LHCN-M2 (cell line): ENCODE measurements around the gene MYOM1. TPM values are rescaled to one million over a fixed set of nuclear protein-coding genes. Genes with fewer than 3 reads are reported as not detected.
A peak's percentile ranks its signal among the peaks of the same experiment; 100 is the strongest.
"Not testable (repeated sequence)": the region's sequence is repeated elsewhere in the genome, so short reads cannot be mapped to it uniquely, and the experiment has no call there.

Experiments
- DNase-seq: peaks from one replicate; pipeline ENCODE4 v3.0.0-alpha.2; 2012; ENCODE audit warnings: low read depth
- total RNA-seq: library from RNA; depleted of rRNA; stranded (reverse); fragments of >200 nt; gene quantifications from 2 replicates; pipeline ENCODE4 v1.2.3, GENCODE V29; 2014

The MYOM1 gene
- total RNA-seq, 1 experiment from 2014 or later, result 0.06 TPM

DNA sequence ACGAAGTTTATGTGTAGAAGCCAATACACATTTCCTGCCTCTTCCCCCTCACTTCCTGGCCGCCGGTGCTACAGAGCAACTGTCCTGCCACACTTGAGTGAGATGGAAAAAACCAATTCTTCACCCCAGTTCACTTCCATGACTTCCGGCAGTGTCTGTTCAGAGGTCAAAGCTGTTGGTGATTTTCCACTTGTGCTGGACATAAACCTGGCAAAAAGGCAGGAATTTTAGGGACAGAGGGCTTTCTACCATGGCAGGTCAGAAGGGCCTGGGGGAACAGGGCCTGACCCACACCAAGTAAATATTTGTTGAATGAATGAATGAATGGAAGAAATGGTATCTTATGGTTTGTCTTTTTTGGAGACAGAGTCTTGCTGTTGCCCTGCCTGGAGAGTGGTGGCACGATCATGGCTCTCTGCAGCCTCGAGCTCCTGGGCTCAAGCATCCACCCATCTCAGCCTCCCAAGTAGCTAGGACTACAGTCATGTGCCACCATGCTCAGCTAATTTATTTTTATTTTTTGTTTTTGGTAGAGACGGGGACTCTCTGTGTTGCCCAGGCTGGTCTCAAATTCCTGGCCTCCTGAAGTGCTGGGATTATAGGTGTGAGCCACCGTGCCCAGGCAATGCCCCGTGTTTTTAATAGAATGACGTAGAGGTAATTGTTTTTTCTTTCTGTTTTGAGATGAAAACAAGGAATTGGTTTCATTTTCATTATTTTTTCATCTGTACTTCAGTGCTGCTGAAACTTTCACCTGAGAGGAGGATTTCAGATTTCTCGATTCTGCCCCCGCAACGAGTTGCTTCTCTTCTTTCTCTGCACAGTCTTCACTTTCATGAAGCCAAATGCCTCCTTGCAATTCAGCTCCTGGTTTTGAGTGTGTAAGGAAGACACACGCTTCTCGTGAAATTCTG, 158.8 kb downstream of the MYOM1 start:
- no peak for DNase-seq

DNA sequence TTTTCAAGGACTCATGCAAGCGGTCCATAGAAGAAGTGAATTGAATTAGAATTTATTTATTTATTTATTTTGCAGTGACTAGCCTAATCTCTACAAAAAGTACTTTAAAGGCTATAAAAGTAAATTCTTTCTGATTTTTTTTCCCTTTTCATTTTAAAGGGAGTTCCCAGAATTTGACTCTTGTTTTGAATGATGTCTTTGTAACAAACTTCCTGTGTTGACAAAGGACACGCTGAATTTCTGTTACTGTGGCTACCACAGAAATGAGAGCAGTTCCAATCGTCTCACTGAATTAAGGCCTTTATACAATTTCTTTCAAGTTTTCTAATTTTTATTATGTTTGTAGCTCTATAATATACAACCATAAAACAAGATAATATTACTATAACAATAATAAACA, 160.5 kb downstream of the MYOM1 start:
- DNase-seq, result no peak

- no peak for DNase-seq
Measured at GRCh38 chr18:3058328-3059191, 161.2 kb downstream of the MYOM1 start.

- no peak for DNase-seq
Measured at GRCh38 chr18:3057526-3057925, 162.2 kb downstream of the MYOM1 start.

DNA sequence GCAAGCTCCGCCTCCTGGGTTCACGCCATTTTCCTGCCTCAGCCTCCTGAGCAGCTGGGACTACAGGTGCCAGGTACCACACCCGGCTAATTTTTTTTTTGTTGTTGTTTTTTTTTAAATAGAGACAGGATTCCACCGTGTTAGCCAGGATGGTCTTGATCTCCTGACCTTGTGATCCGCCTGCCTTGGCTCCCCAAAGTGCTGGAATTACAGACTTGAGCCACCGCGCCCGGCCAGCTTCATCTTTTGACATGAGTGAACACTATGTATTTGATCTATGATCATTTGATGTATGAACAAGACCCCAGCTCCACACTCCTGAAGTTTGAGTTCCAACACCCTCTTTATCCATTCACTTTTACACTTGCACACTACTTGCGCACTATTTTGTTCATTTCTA, 163.5 kb downstream of the MYOM1 start:
- no peak for DNase-seq

DNA sequence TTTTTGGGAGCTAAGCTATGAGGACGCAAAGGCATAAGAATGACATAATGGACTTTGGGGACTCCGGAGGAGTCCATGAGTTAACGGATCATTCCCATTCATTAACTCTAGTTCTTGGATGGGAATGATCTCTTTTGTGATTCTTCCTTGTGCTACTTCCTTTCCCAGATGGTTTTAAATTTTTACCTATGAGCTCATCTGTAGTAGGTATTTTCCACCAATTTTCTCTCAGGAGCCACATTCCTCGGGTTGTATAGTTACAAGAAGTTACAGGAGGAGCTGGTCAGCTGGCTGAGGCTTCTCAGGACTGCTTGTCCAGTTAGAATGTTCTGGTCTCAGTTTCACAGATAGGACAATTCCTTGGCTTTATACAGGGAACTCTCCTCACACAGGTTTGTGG, 164.0 kb downstream of the MYOM1 start:
- DNase-seq, result no peak

GRCh38 chr18:3055186-3055728, 164.5 kb downstream of the MYOM1 start:
- peak; percentile 26 for DNase-seq

- no peak for DNase-seq
Measured at GRCh38 chr18:3054780-3055179, 165.0 kb downstream of the MYOM1 start.

DNA sequence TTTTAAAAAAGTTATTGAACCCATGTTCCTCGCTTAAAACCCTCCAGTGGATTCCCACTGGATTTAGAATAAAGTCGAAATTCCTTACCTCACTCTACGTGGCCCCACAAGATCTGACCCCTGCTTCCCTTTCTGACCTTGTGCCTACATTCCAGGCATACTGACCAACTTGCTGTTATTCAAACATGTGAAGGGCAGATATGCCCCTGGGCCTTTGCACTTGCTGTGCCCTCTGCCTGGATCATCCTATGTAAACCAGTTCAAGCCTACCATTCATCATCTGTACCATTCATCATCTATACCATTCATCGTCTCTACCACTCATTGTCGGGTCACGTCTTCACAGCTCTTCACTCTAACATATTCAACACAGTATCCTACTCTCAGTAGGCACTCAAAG, 165.6 kb downstream of the MYOM1 start:
- no peak for DNase-seq

DNA sequence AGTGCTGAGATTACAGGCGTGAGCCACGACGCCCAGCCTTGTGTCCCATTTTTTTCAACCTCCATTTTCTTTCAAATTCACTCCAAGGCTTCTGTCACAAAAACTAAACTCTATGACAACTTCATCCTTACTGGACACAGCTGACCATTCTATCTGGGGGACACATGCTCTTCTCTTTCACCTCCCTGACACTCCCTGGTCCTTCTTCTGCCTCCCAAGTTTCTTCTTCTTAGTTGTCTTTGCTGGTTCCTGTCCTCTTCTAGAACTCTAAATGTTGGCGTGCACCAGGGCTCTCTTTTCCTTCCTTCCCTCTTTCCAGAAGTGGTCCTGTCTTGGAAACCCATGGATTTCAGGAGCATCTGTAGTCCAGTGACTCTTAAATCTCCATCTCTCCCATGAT, 166.7 kb downstream of the MYOM1 start:
- no peak for DNase-seq

GRCh38 chr18:3052411-3052758, 167.4 kb downstream of the MYOM1 start:
- DNase-seq, result no peak

DNA sequence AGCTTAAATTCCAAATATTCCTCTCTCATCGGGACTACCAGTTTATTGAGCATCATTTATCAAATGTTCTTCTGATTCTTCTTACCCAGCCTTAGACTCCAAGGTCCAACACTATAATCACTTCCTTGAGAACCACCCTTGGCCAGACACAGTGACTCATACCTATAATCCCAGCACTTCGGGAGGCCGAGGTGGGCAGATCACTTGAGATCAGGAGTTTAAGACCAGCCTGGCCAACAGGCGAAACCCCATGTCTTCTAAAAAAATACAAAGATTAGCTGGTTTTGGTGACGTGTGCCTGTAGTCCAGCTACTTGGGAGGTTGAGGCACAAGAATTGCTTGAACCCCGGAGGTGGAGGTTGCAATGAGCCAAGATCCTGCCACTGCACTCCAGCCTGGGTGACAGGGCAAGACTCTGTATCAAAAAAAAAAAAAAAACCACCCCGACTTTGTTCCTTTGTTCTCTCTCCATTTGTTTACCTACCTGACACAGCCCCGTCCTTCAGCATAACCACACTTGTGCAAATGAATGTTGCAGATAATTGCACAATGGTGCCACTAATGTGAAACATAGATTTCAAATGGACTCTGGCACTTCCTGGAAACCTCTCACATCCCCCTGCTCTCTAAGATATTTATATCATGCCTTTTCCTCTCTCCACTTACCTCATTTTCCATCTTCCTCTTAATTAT, 167.9 kb downstream of the MYOM1 start:
- no peak for DNase-seq

DNA sequence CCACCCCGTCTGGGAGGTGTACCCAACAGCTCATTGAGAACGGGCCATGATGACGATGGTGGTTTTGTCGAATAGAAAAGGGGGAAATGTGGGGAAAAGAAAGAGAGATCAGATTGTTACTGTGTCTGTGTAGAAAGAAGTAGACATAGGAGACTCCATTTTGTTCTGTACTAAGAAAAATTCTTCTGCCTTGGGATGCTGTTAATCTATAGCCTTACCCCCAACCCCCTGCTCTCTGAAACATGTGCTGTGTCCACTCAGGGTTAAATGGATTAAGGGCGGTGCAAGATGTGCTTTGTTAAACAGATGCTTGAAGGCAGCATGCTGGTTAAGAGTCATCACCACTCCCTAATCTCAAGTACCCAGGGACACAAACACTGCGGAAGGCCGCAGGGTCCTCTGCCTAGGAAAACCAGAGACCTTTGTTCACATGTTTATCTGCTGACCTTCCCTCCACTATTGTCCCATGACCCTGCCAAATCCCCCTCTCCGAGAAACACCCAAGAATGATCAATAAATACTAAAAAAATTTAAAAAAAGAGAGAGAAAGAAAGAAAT, 169.8 kb downstream of the MYOM1 start:
- not testable (repeated sequence) for DNase-seq

DNA sequence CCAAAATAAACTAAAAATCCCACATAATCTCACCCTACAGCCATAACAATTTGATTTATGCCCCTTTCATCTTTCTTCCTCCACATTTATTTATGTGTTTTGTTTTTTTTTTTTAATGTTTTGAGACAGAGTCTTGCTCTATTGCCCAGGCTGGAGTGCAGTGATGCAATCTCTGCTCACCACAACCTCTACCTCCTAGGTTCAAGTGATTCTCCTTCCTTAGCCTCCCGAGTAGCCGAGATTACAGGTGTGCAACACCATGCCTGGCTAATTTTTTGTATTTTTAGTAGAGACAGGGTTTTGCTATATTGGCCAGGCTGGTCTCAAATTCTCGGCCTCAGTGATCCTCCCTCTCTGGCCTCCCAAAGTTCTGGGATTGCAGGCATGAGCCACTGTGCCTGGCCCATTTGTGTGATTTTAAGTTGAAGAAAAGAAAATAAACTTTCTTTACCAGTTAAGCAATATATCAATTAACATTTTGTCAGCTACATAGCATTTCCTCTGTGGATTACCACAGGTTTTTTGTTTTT, 170.9 kb downstream of the MYOM1 start:
- no peak for DNase-seq

DNA sequence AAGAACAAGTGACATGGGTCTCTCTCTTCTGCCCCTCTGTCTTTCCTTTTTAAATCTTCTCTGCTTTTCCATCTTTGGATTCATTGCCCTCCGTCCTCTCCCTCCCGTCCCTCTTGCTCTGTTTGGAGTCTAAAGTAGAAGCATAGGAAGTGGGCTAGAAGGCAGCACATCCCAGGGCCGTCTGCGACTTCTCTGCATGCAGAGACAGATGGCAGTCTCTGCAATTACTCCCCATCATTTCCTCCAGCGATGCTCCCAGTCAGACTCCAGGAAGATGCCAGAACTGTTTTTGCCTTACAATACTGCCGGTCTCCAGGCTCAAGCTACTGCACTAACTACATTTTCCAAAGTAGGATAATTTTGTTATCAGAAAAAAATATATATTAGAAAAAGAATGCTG, 171.6 kb downstream of the MYOM1 start:
- no peak for DNase-seq

GRCh38 chr18:3046216-3046808, 173.5 kb downstream of the MYOM1 start:
- no peak for DNase-seq

DNA sequence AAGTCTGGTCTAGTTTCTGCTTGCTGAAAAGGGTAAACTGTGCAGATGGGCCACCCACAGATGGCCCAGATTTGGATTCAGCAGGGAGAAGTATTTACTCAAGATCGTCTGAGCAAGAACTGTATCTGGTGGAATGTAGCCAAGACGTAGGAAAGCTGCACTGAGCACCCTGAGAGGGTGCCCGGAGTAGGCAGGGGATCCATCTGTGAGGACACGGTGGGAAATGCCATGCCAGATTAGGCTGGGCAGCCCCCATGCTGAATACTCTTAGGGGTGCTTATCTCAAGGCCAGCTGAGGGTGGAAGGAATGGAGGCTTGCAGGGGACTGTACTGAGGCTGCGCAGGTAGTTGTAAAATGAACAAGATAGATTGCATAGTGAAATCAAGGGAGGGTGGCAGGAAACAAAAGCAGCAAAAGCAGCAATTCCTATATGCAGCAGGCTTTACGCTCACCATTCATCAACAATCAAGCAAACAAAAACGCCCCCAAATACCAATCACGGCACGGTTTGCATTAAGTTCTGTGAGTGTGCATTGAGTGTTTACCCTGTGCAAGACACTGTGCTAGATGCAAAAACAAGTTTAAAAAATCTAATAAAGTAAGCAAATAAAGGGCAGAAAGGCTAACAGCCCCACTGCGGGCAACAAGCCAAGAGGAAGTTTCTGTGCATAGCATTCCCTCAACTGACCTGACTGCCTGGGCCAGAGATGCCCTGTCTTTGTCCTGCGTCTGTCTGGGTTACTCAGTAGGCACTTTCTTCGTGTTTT, 174.7 kb downstream of the MYOM1 start:
- DNase-seq, result no peak

DNA sequence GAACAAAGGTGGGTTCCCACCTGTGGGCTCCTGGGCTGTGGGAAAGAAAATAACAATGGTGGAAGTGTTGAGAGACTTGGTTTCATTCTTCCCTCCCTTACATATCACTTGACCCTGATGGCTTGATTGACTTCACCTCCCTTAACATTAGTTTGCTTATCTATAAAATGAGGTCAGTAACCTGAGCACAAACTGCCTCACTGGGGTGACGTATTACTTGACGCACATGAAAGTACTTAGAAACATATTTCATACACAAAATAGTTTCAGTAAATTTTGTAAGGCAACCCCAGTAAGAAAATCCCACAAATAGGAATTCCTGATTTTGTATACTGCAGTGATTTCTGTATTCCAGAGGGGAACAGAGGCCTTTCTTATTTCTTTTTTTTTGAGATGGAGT, 177.4 kb downstream of the MYOM1 start:
- no peak for DNase-seq

DNA sequence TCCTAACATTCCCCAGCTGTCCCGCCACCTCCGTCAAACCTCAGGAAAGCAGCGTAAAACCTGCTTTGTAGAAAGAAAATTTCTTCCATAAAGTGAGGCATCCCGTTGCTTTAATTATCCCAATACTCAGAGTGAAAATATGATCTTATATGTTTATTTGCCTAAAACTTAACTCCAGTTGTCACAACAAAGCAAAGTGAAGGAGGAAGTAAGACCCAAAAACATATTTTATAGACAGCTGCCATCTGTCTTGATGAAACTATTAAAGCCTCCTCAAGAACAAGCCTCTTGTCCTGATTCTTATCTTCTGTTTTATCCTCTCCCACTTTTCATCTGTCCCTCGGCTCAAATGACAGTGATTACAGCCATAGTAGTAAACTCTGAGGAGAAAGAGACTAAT, 177.9 kb downstream of the MYOM1 start:
- DNase-seq, result no peak

DNA sequence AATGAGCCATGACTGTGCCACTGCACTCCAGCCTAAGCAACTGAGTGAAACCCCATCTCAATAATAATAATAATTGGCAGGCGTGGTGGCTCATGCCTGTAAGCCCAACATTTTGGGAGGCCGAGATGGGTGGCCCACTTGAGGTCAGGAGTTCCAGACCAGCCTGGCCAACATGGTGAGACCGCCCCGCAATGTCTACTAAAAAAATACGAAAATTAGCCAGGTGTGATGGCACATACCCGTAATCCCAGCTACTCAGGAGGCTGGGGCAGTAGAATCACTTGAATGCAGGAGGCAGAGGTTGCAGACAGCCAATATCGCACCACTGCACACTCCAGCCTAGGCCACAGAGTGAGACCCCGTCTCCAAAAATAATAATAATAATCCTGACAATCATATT, 178.9 kb downstream of the MYOM1 start:
- DNase-seq, result no peak
